ENCODE measurements around the gene LASP1. TPM values are rescaled to one million over a fixed set of nuclear protein-coding genes. Genes with fewer than 3 reads are reported as not detected.
"Not testable (repeated sequence)": the region's sequence is repeated elsewhere in the genome, so short reads cannot be mapped to it uniquely, and the experiment has no call there.

Gene LASP1
- total RNA-seq, 2 experiments from 2014 or later, result 105 to 113 TPM

GRCh38 chr17:38905375-38905774 is 35.5 kb downstream of the LASP1 start:
- Mint-ChIP-seq H3K9me3 (no peaks in the 10 kb centered on the region), H3K4me3 (no peak overlapping the region), H3K27me3 (ENCODE audit: low read depth) (no peaks in the 10 kb centered on the region), H3K27ac (no peak overlapping the region), H3K4me1 (ENCODE audit: low read depth) (peaks cover 37% of the 10 kb centered on the region), H3K36me3 (ENCODE audit: low read depth) (peaks cover 10% of the 10 kb centered on the region)
- intact Hi-C loops (cut with micrococcal nuclease), result no loop called here
- CTCF ChIA-PET, result no interaction called here
- DNase-seq, result no peak

DNA sequence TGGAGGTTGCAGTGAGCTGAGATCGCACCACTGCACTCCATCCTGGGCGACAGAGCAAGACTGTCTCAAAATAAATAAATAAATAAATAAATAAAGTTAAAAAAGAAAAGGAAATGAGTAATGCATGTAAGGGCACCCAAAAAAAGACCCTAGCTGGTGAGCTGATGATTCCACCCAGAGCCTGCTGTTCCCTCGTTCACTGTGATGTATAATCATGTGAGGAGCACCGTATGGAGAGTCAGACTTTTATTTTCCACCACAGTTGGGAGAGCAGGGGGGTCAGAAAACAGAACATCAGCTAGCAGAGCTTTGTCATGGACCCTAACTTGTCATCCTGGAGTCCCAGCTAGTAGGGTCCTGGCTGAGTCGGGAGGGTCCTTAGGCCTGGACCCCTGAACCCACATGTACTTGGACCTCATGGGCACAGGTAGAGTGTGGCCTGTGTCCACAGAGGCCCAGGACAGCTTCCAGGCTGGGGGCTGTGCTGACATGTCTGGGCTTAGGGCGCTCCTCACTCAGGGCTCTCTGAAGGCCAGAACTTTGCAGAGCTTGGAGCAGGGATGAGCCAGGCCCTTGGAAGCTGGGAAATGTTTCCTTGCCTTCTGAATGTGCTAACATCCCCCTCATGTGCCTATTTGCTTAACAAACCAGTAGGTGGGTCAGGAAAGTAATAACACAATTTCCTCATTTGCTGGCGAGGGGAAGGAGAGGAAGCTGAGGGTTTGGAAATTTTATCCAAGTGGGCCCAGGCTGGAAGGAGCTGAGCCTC is 36.8 kb downstream of the LASP1 start:
- CTCF ChIA-PET, result interaction anchor here (1.2 to 2.7 kb wide), 4 partner anchors 10 to 258 kb away, joined by 3 to 8 read pairs (median 4); partner anchors contain the start of gene LASP1NB
- peaks cover 28% of the 10 kb centered on the region for H3K4me1 Mint-ChIP-seq (ENCODE audit: low read depth)
- no peaks in the 10 kb centered on the region for H3K27me3 Mint-ChIP-seq (ENCODE audit: low read depth)
- no peak for DNase-seq
- peak overlapping the region; percentile 48 for H3K27ac Mint-ChIP-seq
- H3K9me3 Mint-ChIP-seq, result no peaks in the 10 kb centered on the region
- peaks cover 10% of the 10 kb centered on the region for H3K36me3 Mint-ChIP-seq (ENCODE audit: low read depth)
- intact Hi-C loops (cut with micrococcal nuclease), result no loop called here
- H3K4me3 Mint-ChIP-seq, result no peak overlapping the region

- Mint-ChIP-seq H3K4me3 (no peak overlapping the region), H3K27ac (peak overlapping the region; percentile 56), H3K36me3 (ENCODE audit: low read depth) (peaks cover 10% of the 10 kb centered on the region), H3K27me3 (ENCODE audit: low read depth) (no peaks in the 10 kb centered on the region), H3K4me1 (ENCODE audit: low read depth) (peaks cover 25% of the 10 kb centered on the region), H3K9me3 (no peaks in the 10 kb centered on the region)
- intact Hi-C loops (cut with micrococcal nuclease), result no loop called here
- DNase-seq, result no peak
- CTCF ChIA-PET, result interaction anchor here (0.8 to 2.7 kb wide), 4 partner anchors 11 to 75 kb away, joined by 3 to 8 read pairs (median 4); partner anchors contain the start of gene LASP1NB
These were observed 38.2 kb downstream of the LASP1 start for GRCh38 chr17:38907930-38908675.

GRCh38 chr17:38908676-38909181 is 38.9 kb downstream of the LASP1 start:
- intact Hi-C loops (cut with micrococcal nuclease), result no loop called here
- Mint-ChIP-seq H3K36me3 (ENCODE audit: low read depth) (peaks cover 7% of the 10 kb centered on the region), H3K9me3 (no peaks in the 10 kb centered on the region), H3K27ac (peak overlapping the region; percentile 56), H3K27me3 (ENCODE audit: low read depth) (no peaks in the 10 kb centered on the region), H3K4me1 (ENCODE audit: low read depth) (peaks cover 23% of the 10 kb centered on the region), H3K4me3 (no peak overlapping the region)
- CTCF ChIA-PET, result no interaction called here
- peak; percentile 34 for DNase-seq

- peaks cover 9% of the 10 kb centered on the region for H3K36me3 Mint-ChIP-seq (ENCODE audit: low read depth)
- CTCF ChIA-PET, result interaction anchor here (0.7 to 1.1 kb wide), 2 partner anchors 25 to 39 kb away, joined by 3 to 4 read pairs; no protein-coding TSS in a partner anchor
- H3K4me3 Mint-ChIP-seq, result no peak overlapping the region
- DNase-seq, result no peak
- H3K27me3 Mint-ChIP-seq (ENCODE audit: low read depth), result no peaks in the 10 kb centered on the region
- H3K9me3 Mint-ChIP-seq, result no peaks in the 10 kb centered on the region
- intact Hi-C loops (cut with micrococcal nuclease), result no loop called here
- peaks cover 22% of the 10 kb centered on the region for H3K4me1 Mint-ChIP-seq (ENCODE audit: low read depth)
- H3K27ac Mint-ChIP-seq, result no peak overlapping the region
These were observed 40.5 kb downstream of the LASP1 start for GRCh38 chr17:38910325-38910724.

DNA sequence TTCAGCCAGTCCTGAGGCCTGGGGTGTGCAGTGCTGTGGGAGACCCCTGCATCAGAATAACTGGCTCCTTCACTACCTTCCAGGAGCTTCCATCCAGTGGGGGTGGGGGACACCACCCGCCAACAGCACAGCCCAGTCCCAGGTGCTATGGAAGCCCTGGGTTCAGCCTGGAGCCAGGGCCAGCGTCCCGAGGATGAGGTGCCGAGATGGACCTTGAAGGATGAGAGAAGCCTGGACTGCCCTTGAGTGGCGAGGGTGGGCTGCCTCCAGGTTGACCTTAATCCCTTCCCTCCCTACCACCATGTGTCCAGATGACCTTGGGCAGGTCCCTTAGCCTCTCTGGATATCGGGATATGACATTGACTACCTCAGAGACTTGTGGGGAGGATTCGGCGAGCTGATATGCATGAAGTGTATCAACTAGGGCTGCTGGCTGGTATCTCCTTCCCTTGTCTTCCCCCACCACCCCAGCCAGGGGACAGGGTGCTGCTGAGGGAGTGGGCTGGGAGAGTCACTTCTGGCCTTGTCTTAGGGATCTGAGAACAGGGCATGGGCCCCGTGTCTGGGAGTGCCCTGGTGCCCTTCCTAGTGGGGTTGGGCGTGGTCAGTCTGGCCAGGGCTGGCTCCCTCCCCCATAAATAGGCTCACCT is 41.3 kb downstream of the LASP1 start:
- CTCF ChIA-PET, result interaction anchor here (1.1 kb wide), 1 partner anchor 40 kb away, joined by 3 read pairs; no protein-coding TSS in a partner anchor
- Mint-ChIP-seq H3K27me3 (ENCODE audit: low read depth) (no peaks in the 10 kb centered on the region), H3K4me3 (no peak overlapping the region), H3K9me3 (no peaks in the 10 kb centered on the region), H3K27ac (peak overlapping the region; percentile 61), H3K36me3 (ENCODE audit: low read depth) (peaks cover 10% of the 10 kb centered on the region), H3K4me1 (ENCODE audit: low read depth) (peaks cover 15% of the 10 kb centered on the region)
- intact Hi-C loops (cut with micrococcal nuclease), result no loop called here
- DNase-seq, result no peak

DNA sequence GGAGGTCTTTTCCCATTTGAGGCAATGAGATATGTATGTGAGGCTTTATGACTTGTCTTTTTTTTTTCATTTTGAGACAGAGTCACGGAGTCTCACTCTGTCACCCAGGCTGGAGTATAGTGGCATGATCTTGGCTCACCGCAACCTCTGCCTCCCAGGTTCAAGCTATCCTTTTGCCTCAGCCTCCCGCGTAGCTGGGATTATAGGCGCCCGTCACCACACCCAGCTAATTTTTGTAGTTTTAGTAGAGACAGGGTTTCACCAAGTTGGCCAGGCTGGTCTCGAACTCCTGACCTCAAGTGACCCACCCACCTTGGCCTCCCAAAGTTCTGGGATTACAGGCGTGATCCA is 41.8 kb downstream of the LASP1 start:
- Mint-ChIP-seq H3K36me3 (ENCODE audit: low read depth) (peaks cover 10% of the 10 kb centered on the region), H3K27ac (peak overlapping the region; percentile 61), H3K4me1 (ENCODE audit: low read depth) (peaks cover 13% of the 10 kb centered on the region)
- H3K9me3 Mint-ChIP-seq; intact Hi-C loops (cut with micrococcal nuclease); CTCF ChIA-PET; H3K4me3 Mint-ChIP-seq; H3K27me3 Mint-ChIP-seq (ENCODE audit: low read depth): not testable (repeated sequence)
- peak; percentile 2 for DNase-seq

DNA sequence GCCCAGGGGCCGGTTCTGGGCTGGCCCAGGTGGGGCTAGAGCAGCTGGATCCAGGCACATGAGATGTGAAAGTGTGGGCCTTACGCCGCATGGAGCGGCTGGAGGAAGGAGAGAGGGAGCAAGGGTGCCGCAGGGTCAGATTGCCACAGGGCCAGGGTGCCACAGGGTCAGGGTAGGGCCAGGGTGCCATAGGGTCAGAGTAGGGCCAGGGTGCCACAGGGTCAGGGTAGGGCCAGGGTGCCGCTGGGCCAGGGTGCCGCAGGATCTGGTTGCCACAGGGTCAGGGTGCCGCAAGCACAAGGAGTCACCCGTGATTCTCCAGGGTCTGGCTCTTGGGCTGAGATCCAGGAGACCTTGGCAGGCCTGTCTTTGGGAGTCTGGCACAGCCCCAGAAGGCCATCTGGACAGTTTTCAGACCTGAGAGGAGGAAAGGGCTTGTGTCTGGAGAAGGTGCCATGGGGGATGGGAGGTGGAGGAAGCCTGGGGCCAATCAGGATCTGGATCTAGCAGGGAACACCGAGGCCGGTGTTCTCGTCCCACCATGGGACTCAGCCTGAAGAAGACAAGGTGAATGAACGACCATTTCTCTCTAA is 42.5 kb downstream of the LASP1 start:
- Mint-ChIP-seq H3K36me3 (ENCODE audit: low read depth) (peaks cover 13% of the 10 kb centered on the region), H3K4me1 (ENCODE audit: low read depth) (peaks cover 10% of the 10 kb centered on the region), H3K27ac (no peak overlapping the region), H3K27me3 (ENCODE audit: low read depth) (no peaks in the 10 kb centered on the region), H3K4me3 (no peak overlapping the region), H3K9me3 (no peaks in the 10 kb centered on the region)
- peak; percentile 3 for DNase-seq
- CTCF ChIA-PET, result interaction anchor here (0.8 kb wide), 1 partner anchor 11 kb away, joined by 3 read pairs; no protein-coding TSS in a partner anchor
- intact Hi-C loops (cut with micrococcal nuclease), result no loop called here

GRCh38 chr17:38914741-38915638 is 45.1 kb downstream of the LASP1 start:
- no peak overlapping the region for H3K27ac Mint-ChIP-seq
- H3K36me3 Mint-ChIP-seq (ENCODE audit: low read depth), result peaks cover 20% of the 10 kb centered on the region
- CTCF ChIA-PET, result interaction anchor here (0.6 to 1.4 kb wide), 4 partner anchors 12 to 238 kb away, joined by 3 to 4 read pairs (median 4); no protein-coding TSS in a partner anchor
- intact Hi-C loops (cut with micrococcal nuclease), result no loop called here
- peak; percentile 2 for DNase-seq
- H3K4me3 Mint-ChIP-seq, result no peak overlapping the region
- no peaks in the 10 kb centered on the region for H3K27me3 Mint-ChIP-seq (ENCODE audit: low read depth)
- no peaks in the 10 kb centered on the region for H3K9me3 Mint-ChIP-seq
- no peaks in the 10 kb centered on the region for H3K4me1 Mint-ChIP-seq (ENCODE audit: low read depth)

GRCh38 chr17:38915639-38915995 is 45.8 kb downstream of the LASP1 start:
- no peak for DNase-seq
- H3K27ac Mint-ChIP-seq, result no peak overlapping the region
- no peaks in the 10 kb centered on the region for H3K9me3 Mint-ChIP-seq
- H3K4me1 Mint-ChIP-seq (ENCODE audit: low read depth), result no peaks in the 10 kb centered on the region
- H3K27me3 Mint-ChIP-seq (ENCODE audit: low read depth), result no peaks in the 10 kb centered on the region
- H3K36me3 Mint-ChIP-seq (ENCODE audit: low read depth), result peaks cover 20% of the 10 kb centered on the region
- H3K4me3 Mint-ChIP-seq, result no peak overlapping the region
- intact Hi-C loops (cut with micrococcal nuclease), result no loop called here
- CTCF ChIA-PET, result interaction anchor here (0.6 to 1.1 kb wide), 2 partner anchors 126 to 238 kb away, joined by 3 to 4 read pairs; no protein-coding TSS in a partner anchor

- Mint-ChIP-seq H3K27me3 (ENCODE audit: low read depth) (no peaks in the 10 kb centered on the region), H3K4me1 (ENCODE audit: low read depth) (peaks cover 5% of the 10 kb centered on the region), H3K9me3 (no peaks in the 10 kb centered on the region), H3K27ac (no peak overlapping the region), H3K36me3 (ENCODE audit: low read depth) (peaks cover 20% of the 10 kb centered on the region), H3K4me3 (no peak overlapping the region)
- DNase-seq, result no peak
- CTCF ChIA-PET, result interaction anchor here (0.6 to 2.9 kb wide), 4 partner anchors 15 to 488 kb away, joined by 3 to 10 read pairs (median 5); no protein-coding TSS in a partner anchor
- intact Hi-C loops (cut with micrococcal nuclease), result no loop called here
These were observed 46.9 kb downstream of the LASP1 start for GRCh38 chr17:38916771-38917170.

All from activated naive CD4-positive, alpha-beta T cell treated with anti-CD3 and anti-CD28 coated beads for 36 hours (primary cell).